ENCODE results near the gene TEX29.

DNA sequence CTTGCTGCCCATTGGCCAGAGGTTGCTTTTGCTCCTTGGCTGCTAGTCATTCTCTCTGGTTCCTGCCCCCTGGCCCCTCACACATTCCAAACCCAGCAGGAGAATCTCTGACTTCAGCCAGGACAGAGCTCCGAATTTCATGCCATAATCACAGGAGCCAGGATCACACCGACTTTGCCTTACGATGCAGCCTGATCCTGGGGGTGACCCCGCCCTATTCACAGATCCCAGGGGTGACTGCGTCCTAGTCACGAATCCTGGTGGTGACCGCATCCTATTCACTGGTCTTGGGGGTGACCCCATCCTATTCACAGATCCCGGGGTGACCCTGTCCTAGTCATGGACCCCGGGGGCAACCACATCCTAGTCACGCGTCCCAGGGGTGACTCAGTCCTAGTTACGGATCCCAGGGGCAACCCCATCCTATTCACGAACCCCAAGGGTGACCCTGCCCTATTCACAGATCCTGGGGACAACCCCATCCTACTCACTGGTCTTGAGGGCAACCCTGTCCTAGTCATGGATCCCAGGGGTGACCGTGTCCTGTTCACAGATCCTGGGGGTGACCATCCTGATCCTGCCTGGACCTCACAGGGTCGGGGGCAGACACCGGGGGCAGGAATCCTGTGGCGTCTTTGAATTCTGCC, 7.4 kb upstream of the TEX29 start:
- TF ChIP-seq, protein P1, sequence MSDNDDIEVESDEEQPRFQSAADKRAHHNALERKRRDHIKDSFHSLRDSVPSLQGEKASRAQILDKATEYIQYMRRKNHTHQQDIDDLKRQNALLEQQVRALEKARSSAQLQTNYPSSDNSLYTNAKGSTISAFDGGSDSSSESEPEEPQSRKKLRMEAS (IDR thresholded peaks at IDR 0.05; ENCODE audit: low read depth, low read length): no peak
- TF ChIP-seq, protein P2, sequence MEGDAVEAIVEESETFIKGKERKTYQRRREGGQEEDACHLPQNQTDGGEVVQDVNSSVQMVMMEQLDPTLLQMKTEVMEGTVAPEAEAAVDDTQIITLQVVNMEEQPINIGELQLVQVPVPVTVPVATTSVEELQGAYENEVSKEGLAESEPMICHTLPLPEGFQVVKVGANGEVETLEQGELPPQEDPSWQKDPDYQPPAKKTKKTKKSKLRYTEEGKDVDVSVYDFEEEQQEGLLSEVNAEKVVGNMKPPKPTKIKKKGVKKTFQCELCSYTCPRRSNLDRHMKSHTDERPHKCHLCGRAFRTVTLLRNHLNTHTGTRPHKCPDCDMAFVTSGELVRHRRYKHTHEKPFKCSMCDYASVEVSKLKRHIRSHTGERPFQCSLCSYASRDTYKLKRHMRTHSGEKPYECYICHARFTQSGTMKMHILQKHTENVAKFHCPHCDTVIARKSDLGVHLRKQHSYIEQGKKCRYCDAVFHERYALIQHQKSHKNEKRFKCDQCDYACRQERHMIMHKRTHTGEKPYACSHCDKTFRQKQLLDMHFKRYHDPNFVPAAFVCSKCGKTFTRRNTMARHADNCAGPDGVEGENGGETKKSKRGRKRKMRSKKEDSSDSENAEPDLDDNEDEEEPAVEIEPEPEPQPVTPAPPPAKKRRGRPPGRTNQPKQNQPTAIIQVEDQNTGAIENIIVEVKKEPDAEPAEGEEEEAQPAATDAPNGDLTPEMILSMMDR (IDR thresholded peaks at IDR 0.05; ENCODE audit: low read depth, low read length): no peak

Data from NB4 (cell line).